K562 (cell line): Measurements from ENCODE around the gene MSTO1. TPM values are rescaled to one million over a fixed set of nuclear protein-coding genes. Genes with fewer than 3 reads are reported as not detected.

Experiments
- ARID1B ChIP-seq: fragments of 450-650 bp; IDR thresholded peaks from 2 replicates; pipeline ENCODE4 v1.6.1; 2016; ENCODE audit warnings: antibody characterized with exemption, mild to moderate bottlenecking, inconsistent platforms
- CBFA2T2 ChIP-seq: fragments of 450-650 bp; conservative IDR thresholded peaks from 2 replicates; pipeline ENCODE4 v1.6.1; 2017; ENCODE audit warnings: mild to moderate bottlenecking
- ELF4 ChIP-seq: fragments of 450-650 bp; formaldehyde crosslinking; IDR thresholded peaks from 2 replicates; pipeline ENCODE4 v1.4.0; 2022; ENCODE audit warnings: missing genetic modification characterization
- FOSL1 ChIP-seq: fragments of 200-800 bp; sonication (Bioruptor generic); conservative IDR thresholded peaks from 2 replicates; pipeline ENCODE4 v1.6.1; 2016; ENCODE audit warnings: missing genetic modification characterization, missing compliant biosample characterization
- KLF1 ChIP-seq: fragments of 450-650 bp; IDR thresholded peaks from 2 replicates; pipeline ENCODE4 v1.6.1; 2016; ENCODE audit warnings: missing genetic modification characterization, missing compliant biosample characterization
- MYC ChIP-seq, 2 experiments: fragments of 250-450 bp in 1 of 2; sonication (Bioruptor Pico) in 1 of 2; IDR thresholded peaks; 2 replicates each; pipeline versions ENCODE4 v1.5.1 to v1.6.1; 2012 to 2021; ENCODE audit warnings: low read depth in 2 of 2, borderline replicate concordance in 1 of 2, improper control_type of control experiment in 1 of 2, low read length in 1 of 2, mild to moderate bottlenecking in 1 of 2, moderate library complexity in 1 of 2
- NFYB ChIP-seq: IDR thresholded peaks from 2 replicates; pipeline ENCODE4 v1.6.1; 2011; ENCODE audit warnings: mild to moderate bottlenecking, moderate library complexity; ENCODE audit not compliant: insufficient read length; ENCODE audit errors: extremely low read depth
- NR3C1 ChIP-seq: sonication (generic); formaldehyde crosslinking; IDR thresholded peaks from 2 replicates; pipeline ENCODE4 v1.8.1; 2022; ENCODE audit warnings: missing genetic modification reagents
- OTX1 ChIP-seq: fragments of 450-650 bp; formaldehyde crosslinking; IDR thresholded peaks from 2 replicates; pipeline ENCODE4 v1.4.0; 2022; ENCODE audit warnings: mild to moderate bottlenecking
- POLR2B ChIP-seq: fragments of 450-650 bp; IDR thresholded peaks from 2 replicates; pipeline ENCODE4 v1.6.1; 2018; ENCODE audit warnings: low read depth; ENCODE audit not compliant: partially characterized antibody
- POLR2G ChIP-seq: fragments of 200-400 bp; formaldehyde crosslinking; IDR thresholded peaks from 2 replicates; pipeline ENCODE4 v1.6.1; 2017; ENCODE audit warnings: low read depth, mild to moderate bottlenecking, antibody characterized with exemption, low read length, moderate library complexity
- SIRT6 ChIP-seq: IDR thresholded peaks from one replicate; pipeline ENCODE4 v1.6.1; 2012; ENCODE audit warnings: low read depth, mild to moderate bottlenecking, control low read depth, inconsistent platforms, low read length, moderate library complexity
- SRF ChIP-seq, 2 experiments: fragments of 250-450, 450-650 bp in 1 of 2; sonication (Bioruptor Pico) in 1 of 2; sonication (generic) in 1 of 2; formaldehyde crosslinking; IDR thresholded peaks; 2 replicates each; pipeline versions ENCODE4 v1.5.0 to v1.5.1; 2020 to 2022; ENCODE audit warnings: mild to moderate bottlenecking in 1 of 2, missing genetic modification reagents in 1 of 2
- XRCC4 ChIP-seq: IDR thresholded peaks from one replicate; pipeline ENCODE4 v1.6.1; 2011; ENCODE audit not compliant: insufficient read depth, insufficient read length; ENCODE audit errors: extremely low read depth
- ZBTB1 ChIP-seq: sonication (generic); formaldehyde crosslinking; IDR thresholded peaks from 2 replicates; pipeline ENCODE4 v1.8.1; 2023; ENCODE audit warnings: missing genetic modification reagents, low read depth, mild to moderate bottlenecking, borderline replicate concordance
- ZNF408 ChIP-seq: fragments of 250-450 bp; sonication (Bioruptor Pico); IDR thresholded peaks from 2 replicates; pipeline ENCODE4 v1.4.0; 2020; ENCODE audit warnings: low read depth, mild to moderate bottlenecking, moderate library complexity
- polyA plus RNA-seq, 8 experiments: library from polyadenylated mRNA; depleted of rRNA in 4 of 8; stranded (reverse) in 5 of 8; unstranded in 3 of 8; fragments of >200 nt; fragmentation: Nextera tagmentation in 2 of 8; fragmentation: Illumina TruSeq in 1 of 8; extraction: Ambion mirVana in 2 of 8; extraction: Trizol in 1 of 8; gene quantifications; 2 replicates each; pipeline versions ENCODE4 v1.2.1 to v1.2.3, GENCODE V29; 2011 to 2014; ENCODE audit warnings: inconsistent platforms in 1 of 8, missing spikeins in 1 of 8
- total RNA-seq, 7 experiments: library from RNA; depleted of rRNA in 6 of 7; stranded (reverse); fragments of >200 nt in 6 of 7; fragmentation: Illumina TruSeq in 2 of 7; extraction: Trizol in 2 of 7; gene quantifications; 2 replicates each; pipeline versions ENCODE4 v1.2.1 to v1.2.3, GENCODE V29; 2011 to 2021; ENCODE audit warnings: low replicate concordance in 1 of 7
- TF ChIP-seq, protein P1 (sequence below): fragments of 200-800 bp; sonication (Bioruptor generic); IDR thresholded peaks from 2 replicates; pipeline ENCODE4 v1.6.1; 2017; ENCODE audit warnings: missing genetic modification characterization, missing compliant biosample characterization
- TF ChIP-seq, protein P2 (sequence below): fragments of 250-450 bp; sonication (Bioruptor Pico); IDR thresholded peaks from 2 replicates; pipeline ENCODE4 v1.8.0; 2022; ENCODE audit warnings: inconsistent platforms
- TF ChIP-seq, protein P3 (sequence below): fragments of 250-450 bp; sonication (Bioruptor Pico); IDR thresholded peaks from 2 replicates; pipeline ENCODE4 v1.8.0; 2021; ENCODE audit warnings: moderate library complexity, mild to moderate bottlenecking, inconsistent platforms
- TF ChIP-seq, protein P4 (sequence below): fragments of 450-650 bp; IDR thresholded peaks from 2 replicates; pipeline ENCODE4 v1.6.1; 2016

MSTO1 gene
- total and polyA plus RNA-seq, 9 of the 15 experiments (the other 6 are each of a cell fraction or from before 2014, with no cell fraction given): 18.8 to 71.1 (median 47.3) TPM

DNA sequence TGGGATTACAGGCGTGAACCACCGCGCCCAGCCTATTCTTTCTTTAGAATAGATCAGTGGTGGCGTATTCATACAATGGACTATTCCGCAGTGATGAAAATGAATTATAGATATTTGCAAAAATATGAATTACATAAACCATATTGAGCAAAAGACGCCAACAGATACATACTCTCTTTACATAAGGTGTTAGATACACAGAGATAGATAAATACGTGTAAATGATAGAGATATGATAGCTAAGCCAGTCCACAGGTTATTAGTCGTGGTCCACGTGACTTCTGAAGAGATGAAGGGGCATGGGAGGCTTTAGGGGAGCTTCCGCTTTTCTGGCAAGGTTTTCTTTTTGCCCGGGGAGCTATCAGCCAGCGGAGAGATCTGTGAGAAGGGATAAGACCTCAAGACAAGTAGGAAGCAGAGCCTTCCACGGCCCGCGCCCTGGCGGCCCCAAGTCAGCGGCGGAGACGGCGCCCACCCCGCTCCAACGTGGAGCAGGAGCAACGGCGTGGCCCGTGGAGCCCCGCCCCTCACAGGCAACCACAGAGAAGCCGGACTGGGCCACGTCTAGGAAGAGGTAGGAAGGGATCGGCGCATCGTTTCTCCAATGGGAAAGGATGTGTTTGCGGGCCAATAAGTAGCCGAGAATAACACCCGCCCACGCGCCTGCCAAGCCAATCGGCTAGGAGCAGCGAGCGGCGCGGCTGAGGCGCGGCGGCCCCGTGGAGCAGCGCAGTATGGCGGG, at the start of gene MSTO1 (continued):
- TF ChIP-seq NR3C1 (CRISPR knock-in tag) (no peak), MYC (IDR thresholded peaks at IDR 0.05; ENCODE audit: low read depth, low read length) (peak; percentile 96), MYC (CRISPR knock-in tag; IDR thresholded peaks at IDR 0.05; ENCODE audit: borderline replicate concordance, low read depth) (peak; percentile 83), OTX1 (CRISPR knock-in tag) (no peak), KLF1 (tag) (peak; percentile 86), POLR2B (peak; percentile 68), ZNF408 (CRISPR knock-in tag) (no peak), XRCC4 (no peak), FOSL1 (tag) (no peak), SRF (CRISPR knock-in tag; IDR thresholded peaks at IDR 0.05) (peak in 1 of 2 experiments; percentile 62; a peak in 1 of 4 replicates), ELF4 (CRISPR knock-in tag) (0 out of 2 replicates have a peak, but pooled peaks have one; percentile 10), ARID1B (peak; percentile 71), SIRT6 (no peak), POLR2G (peak; percentile 88), ZBTB1 (CRISPR knock-in tag) (no peak), CBFA2T2 (0 out of 2 replicates have a peak, but pooled peaks have one; percentile 17), NFYB (peak; percentile 25)
- TF ChIP-seq, protein P1, sequence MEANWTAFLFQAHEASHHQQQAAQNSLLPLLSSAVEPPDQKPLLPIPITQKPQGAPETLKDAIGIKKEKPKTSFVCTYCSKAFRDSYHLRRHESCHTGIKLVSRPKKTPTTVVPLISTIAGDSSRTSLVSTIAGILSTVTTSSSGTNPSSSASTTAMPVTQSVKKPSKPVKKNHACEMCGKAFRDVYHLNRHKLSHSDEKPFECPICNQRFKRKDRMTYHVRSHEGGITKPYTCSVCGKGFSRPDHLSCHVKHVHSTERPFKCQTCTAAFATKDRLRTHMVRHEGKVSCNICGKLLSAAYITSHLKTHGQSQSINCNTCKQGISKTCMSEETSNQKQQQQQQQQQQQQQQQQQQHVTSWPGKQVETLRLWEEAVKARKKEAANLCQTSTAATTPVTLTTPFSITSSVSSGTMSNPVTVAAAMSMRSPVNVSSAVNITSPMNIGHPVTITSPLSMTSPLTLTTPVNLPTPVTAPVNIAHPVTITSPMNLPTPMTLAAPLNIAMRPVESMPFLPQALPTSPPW (CRISPR knock-in tag): peak; percentile 72
- TF ChIP-seq, protein P2, sequence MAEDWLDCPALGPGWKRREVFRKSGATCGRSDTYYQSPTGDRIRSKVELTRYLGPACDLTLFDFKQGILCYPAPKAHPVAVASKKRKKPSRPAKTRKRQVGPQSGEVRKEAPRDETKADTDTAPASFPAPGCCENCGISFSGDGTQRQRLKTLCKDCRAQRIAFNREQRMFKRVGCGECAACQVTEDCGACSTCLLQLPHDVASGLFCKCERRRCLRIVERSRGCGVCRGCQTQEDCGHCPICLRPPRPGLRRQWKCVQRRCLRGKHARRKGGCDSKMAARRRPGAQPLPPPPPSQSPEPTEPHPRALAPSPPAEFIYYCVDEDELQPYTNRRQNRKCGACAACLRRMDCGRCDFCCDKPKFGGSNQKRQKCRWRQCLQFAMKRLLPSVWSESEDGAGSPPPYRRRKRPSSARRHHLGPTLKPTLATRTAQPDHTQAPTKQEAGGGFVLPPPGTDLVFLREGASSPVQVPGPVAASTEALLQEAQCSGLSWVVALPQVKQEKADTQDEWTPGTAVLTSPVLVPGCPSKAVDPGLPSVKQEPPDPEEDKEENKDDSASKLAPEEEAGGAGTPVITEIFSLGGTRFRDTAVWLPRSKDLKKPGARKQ: peak; percentile 51; the same call in 1 of the 2 replicates
- TF ChIP-seq, protein P3, sequence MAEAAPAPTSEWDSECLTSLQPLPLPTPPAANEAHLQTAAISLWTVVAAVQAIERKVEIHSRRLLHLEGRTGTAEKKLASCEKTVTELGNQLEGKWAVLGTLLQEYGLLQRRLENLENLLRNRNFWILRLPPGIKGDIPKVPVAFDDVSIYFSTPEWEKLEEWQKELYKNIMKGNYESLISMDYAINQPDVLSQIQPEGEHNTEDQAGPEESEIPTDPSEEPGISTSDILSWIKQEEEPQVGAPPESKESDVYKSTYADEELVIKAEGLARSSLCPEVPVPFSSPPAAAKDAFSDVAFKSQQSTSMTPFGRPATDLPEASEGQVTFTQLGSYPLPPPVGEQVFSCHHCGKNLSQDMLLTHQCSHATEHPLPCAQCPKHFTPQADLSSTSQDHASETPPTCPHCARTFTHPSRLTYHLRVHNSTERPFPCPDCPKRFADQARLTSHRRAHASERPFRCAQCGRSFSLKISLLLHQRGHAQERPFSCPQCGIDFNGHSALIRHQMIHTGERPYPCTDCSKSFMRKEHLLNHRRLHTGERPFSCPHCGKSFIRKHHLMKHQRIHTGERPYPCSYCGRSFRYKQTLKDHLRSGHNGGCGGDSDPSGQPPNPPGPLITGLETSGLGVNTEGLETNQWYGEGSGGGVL: no peak
- TF ChIP-seq, protein P4, sequence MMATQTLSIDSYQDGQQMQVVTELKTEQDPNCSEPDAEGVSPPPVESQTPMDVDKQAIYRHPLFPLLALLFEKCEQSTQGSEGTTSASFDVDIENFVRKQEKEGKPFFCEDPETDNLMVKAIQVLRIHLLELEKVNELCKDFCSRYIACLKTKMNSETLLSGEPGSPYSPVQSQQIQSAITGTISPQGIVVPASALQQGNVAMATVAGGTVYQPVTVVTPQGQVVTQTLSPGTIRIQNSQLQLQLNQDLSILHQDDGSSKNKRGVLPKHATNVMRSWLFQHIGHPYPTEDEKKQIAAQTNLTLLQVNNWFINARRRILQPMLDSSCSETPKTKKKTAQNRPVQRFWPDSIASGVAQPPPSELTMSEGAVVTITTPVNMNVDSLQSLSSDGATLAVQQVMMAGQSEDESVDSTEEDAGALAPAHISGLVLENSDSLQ: peak; percentile 87
